Mesothelial cell of epicardium (in vitro differentiated cells): ENCODE data around the gene ADGRA3. TPM values are rescaled to one million over a fixed set of nuclear protein-coding genes. Genes with fewer than 3 reads are reported as not detected.

ENCODE experiments used
- DNase-seq, 2 experiments: peaks; one replicate each; pipeline ENCODE4 v3.0.0; 2021; ENCODE audit warnings: low spot score in 2 of 2; ENCODE audit not compliant: unreplicated experiment in 2 of 2
- H3K27ac Mint-ChIP-seq: 2 replicates; pipeline ENCODE4 v1.8.0; 2021; ENCODE audit warnings: mixed read lengths
- H3K27me3 Mint-ChIP-seq: 2 replicates; pipeline ENCODE4 v1.8.0; 2021; ENCODE audit warnings: low read depth, mixed read lengths
- H3K36me3 Mint-ChIP-seq: 2 replicates; pipeline ENCODE4 v1.8.0; 2021; ENCODE audit warnings: mixed read lengths
- H3K4me1 Mint-ChIP-seq: 2 replicates; pipeline ENCODE4 v1.8.0; 2021; ENCODE audit warnings: mixed read lengths
- H3K4me3 Mint-ChIP-seq: 2 replicates; pipeline ENCODE4 v1.8.0; 2021; ENCODE audit warnings: mild to moderate bottlenecking, moderate library complexity, mixed read lengths
- H3K9me3 Mint-ChIP-seq: 2 replicates; pipeline ENCODE4 v1.8.0; 2021; ENCODE audit warnings: mixed read lengths
- total RNA-seq: library from RNA; stranded (reverse); gene quantifications from 3 replicates; pipeline ENCODE4 v1.2.1, GENCODE V29; 2021
- TF ChIP-seq, protein P1 (sequence below): fragments of 200-600 bp; sonication (generic); IDR thresholded peaks from one replicate; pipeline ENCODE4 v1.5.0; 2021; ENCODE audit warnings: antibody characterized with exemption; ENCODE audit not compliant: unreplicated experiment

Gene ADGRA3
- total RNA-seq, 1 donor from 2014 or later = 109 TPM

- DNase-seq = no peak
- TF ChIP-seq, protein P1, sequence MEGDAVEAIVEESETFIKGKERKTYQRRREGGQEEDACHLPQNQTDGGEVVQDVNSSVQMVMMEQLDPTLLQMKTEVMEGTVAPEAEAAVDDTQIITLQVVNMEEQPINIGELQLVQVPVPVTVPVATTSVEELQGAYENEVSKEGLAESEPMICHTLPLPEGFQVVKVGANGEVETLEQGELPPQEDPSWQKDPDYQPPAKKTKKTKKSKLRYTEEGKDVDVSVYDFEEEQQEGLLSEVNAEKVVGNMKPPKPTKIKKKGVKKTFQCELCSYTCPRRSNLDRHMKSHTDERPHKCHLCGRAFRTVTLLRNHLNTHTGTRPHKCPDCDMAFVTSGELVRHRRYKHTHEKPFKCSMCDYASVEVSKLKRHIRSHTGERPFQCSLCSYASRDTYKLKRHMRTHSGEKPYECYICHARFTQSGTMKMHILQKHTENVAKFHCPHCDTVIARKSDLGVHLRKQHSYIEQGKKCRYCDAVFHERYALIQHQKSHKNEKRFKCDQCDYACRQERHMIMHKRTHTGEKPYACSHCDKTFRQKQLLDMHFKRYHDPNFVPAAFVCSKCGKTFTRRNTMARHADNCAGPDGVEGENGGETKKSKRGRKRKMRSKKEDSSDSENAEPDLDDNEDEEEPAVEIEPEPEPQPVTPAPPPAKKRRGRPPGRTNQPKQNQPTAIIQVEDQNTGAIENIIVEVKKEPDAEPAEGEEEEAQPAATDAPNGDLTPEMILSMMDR = no peak
- Mint-ChIP-seq H3K4me1 (peaks cover 6% of the 10 kb centered on the region), H3K9me3 (no peaks in the 10 kb centered on the region), H3K36me3 (peaks cover 35% of the 10 kb centered on the region), H3K27ac (no peak overlapping the region), H3K4me3 (no peak overlapping the region), H3K27me3 (no peaks in the 10 kb centered on the region)
Measured at GRCh38 chr4:22435652-22436051, 80.2 kb downstream of the ADGRA3 start.

DNA sequence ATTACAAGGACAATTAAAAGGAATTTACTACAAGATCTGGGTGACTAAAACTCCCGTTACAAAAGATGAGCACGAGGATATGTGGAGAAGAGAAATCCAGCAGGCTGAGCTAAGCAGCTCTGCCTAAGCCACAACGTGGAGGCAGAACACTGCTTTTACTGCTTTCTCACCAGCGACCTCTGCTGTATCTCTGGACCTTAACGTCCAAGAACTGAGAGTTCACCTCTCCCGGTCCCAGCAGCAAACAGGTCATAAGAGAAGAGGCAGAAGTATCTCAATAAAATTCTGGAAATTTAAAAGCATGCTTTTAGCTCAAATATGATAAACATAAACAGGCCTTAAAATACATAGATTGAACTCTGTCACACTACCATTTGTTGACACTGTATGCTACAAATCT, 81.0 kb downstream of the ADGRA3 start:
- H3K27ac Mint-ChIP-seq = no peak overlapping the region
- DNase-seq = no peak
- H3K9me3 Mint-ChIP-seq = no peaks in the 10 kb centered on the region
- no peak overlapping the region for H3K4me3 Mint-ChIP-seq
- H3K4me1 Mint-ChIP-seq = peaks cover 6% of the 10 kb centered on the region
- H3K36me3 Mint-ChIP-seq = peaks cover 37% of the 10 kb centered on the region
- H3K27me3 Mint-ChIP-seq = no peaks in the 10 kb centered on the region
- TF ChIP-seq, protein P1 = no peak

DNA sequence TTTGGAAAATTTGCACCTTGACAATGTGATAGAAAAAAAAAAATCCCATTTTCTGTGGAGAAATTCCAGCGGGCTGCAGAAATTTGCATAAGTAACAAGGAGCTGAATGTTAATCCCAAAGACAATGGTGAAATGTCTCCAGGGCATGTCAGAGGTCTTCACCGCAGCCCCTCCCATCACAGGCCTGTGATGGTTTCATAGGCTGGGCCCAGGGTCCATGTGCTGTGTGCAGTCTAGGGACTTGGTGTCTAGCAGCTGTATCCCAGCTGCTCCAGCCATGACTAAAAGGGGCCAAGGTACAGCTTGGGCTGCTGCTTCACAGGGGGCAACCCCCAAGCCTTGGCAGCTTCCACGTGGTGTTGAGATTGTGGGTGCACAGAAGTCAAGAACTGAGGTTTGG, 85.2 kb downstream of the ADGRA3 start:
- H3K36me3 Mint-ChIP-seq = peaks cover 42% of the 10 kb centered on the region
- no peak overlapping the region for H3K27ac Mint-ChIP-seq
- no peaks in the 10 kb centered on the region for H3K4me1 Mint-ChIP-seq
- no peaks in the 10 kb centered on the region for H3K9me3 Mint-ChIP-seq
- H3K27me3 Mint-ChIP-seq = no peaks in the 10 kb centered on the region
- no peak for DNase-seq
- TF ChIP-seq, protein P1 = no peak
- H3K4me3 Mint-ChIP-seq = no peak overlapping the region

DNA sequence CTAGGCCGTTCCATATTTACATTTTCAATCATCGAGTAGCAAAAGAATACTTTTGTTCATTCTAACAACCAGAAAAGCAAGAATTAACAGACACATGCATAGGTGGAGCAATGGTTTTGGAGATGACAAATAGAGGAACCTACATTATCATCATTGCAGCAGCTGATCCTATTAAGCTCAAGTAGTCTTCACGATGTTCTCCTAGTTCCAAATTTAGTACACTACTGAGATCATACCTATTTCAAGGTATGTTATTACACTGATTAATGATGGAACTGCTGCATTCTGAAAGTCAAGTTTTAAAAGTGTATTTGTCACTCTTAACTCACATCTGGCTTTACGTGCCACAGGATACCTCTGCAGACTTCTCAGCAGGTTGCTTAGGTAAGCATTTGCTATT, 87.4 kb downstream of the ADGRA3 start:
- Mint-ChIP-seq H3K36me3 (peaks cover 47% of the 10 kb centered on the region), H3K4me1 (no peaks in the 10 kb centered on the region), H3K27me3 (no peaks in the 10 kb centered on the region), H3K4me3 (no peak overlapping the region), H3K27ac (no peak overlapping the region), H3K9me3 (no peaks in the 10 kb centered on the region)
- TF ChIP-seq, protein P1 = no peak
- DNase-seq = no peak

- TF ChIP-seq, protein P1 = no peak
- no peak overlapping the region for H3K4me3 Mint-ChIP-seq
- no peaks in the 10 kb centered on the region for H3K4me1 Mint-ChIP-seq
- H3K27me3 Mint-ChIP-seq = no peaks in the 10 kb centered on the region
- no peak for DNase-seq
- no peaks in the 10 kb centered on the region for H3K9me3 Mint-ChIP-seq
- no peak overlapping the region for H3K27ac Mint-ChIP-seq
- peaks cover 47% of the 10 kb centered on the region for H3K36me3 Mint-ChIP-seq
Measured at GRCh38 chr4:22427675-22428074, 88.2 kb downstream of the ADGRA3 start.

DNA sequence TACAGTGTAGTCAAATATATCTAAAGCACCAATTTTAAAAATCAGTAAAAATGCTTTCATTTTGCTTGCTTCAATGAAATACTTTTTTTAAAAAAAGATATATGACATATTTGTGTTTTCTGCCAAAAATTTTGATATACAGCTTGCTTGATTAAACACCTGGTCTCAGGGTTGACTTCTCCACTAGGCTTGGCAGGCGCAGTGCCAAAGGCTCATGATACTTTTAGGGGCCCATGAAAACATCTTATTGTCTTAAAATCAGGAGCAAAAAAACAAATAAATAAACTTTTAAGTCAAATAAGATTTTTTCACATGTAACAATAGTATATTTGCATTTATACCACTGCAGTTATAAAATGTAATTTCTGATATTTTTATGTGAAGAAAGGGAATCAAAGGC, 95.6 kb downstream of the ADGRA3 start:
- no peak for DNase-seq
- Mint-ChIP-seq H3K4me3 (no peak overlapping the region), H3K36me3 (peaks cover 45% of the 10 kb centered on the region), H3K27me3 (no peaks in the 10 kb centered on the region), H3K9me3 (no peaks in the 10 kb centered on the region), H3K27ac (no peak overlapping the region), H3K4me1 (peaks cover 5% of the 10 kb centered on the region)
- TF ChIP-seq, protein P1 = no peak
